ENCODE results near the gene GTPBP10. TPM values are rescaled to one million over a fixed set of nuclear protein-coding genes. Genes with fewer than 3 reads are reported as not detected.
A peak's percentile ranks its signal among the peaks of the same experiment; 100 is the strongest.

Gene GTPBP10
- total and polyA plus RNA-seq, 2 of the 13 experiments (the other 11 are each of a cell fraction or from before 2014, with no cell fraction given), result 13.3 to 38.7 TPM

DNA sequence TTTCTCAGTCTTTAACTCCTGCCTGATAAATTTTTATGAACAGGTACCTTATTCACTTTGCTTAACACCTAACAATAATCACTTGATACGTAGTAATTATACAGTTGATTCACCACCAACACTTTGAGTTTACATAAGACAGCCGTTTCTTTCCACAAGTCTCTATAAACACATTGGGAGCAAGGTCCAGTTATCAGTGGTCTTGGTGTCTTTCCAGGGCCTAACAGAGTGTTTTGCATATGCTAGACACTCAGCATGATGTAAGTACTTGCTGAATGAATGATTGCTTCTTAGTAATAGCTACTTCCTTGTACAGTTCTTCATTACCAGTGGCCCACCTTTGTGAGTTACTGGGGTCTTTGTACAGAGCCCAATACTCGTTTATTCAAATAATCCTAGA, 63.2 kb downstream of the GTPBP10 start (continued):
- TF ChIP-seq FOXA1 (IDR thresholded peaks at IDR 0.05) (no peak), FOXA1 (CRISPR knock-in tag; IDR thresholded peaks at IDR 0.05) (peak; percentile 53; the same call in 1 of the 2 replicates), EP300 (IDR thresholded peaks at IDR 0.05; ENCODE audit: low read depth in 2 of 2, low read length in 2 of 2) (peak in 1 of 2 experiments; percentile 70; a peak in 1 of 4 replicates), EP300 (CRISPR knock-in tag; IDR thresholded peaks at IDR 0.05; ENCODE audit: borderline replicate concordance) (no peak), ZMYM4 (CRISPR knock-in tag; IDR thresholded peaks at IDR 0.05) (peak; percentile 47; the same call in 1 of the 2 replicates), RARA (CRISPR knock-in tag; IDR thresholded peaks at IDR 0.05) (peak; percentile 17; the same call in 1 of the 2 replicates), JUNB (CRISPR knock-in tag; IDR thresholded peaks at IDR 0.05; ENCODE audit: borderline replicate concordance) (no peak), ERF (CRISPR knock-in tag; IDR thresholded peaks at IDR 0.05) (0 out of 2 replicates have a peak, but pooled peaks have one; percentile 23), FOXA3 (CRISPR knock-in tag; IDR thresholded peaks at IDR 0.05) (peak; percentile 56; the same call in 1 of the 2 replicates), ZNF652 (CRISPR knock-in tag; IDR thresholded peaks at IDR 0.05; ENCODE audit: borderline replicate concordance, low read depth) (no peak), TAF1 (CRISPR knock-in tag; IDR thresholded peaks at IDR 0.05) (no peak), THAP11 (CRISPR knock-in tag; IDR thresholded peaks at IDR 0.05) (peak; percentile 30; the same call in 1 of the 2 replicates), ZNF24 (IDR thresholded peaks at IDR 0.05) (peak; percentile 91)
- TF ChIP-seq, protein P1, sequence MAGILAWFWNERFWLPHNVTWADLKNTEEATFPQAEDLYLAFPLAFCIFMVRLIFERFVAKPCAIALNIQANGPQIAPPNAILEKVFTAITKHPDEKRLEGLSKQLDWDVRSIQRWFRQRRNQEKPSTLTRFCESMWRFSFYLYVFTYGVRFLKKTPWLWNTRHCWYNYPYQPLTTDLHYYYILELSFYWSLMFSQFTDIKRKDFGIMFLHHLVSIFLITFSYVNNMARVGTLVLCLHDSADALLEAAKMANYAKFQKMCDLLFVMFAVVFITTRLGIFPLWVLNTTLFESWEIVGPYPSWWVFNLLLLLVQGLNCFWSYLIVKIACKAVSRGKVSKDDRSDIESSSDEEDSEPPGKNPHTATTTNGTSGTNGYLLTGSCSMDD (CRISPR knock-in tag; IDR thresholded peaks at IDR 0.05), result no peak
- TF ChIP-seq, protein P2, sequence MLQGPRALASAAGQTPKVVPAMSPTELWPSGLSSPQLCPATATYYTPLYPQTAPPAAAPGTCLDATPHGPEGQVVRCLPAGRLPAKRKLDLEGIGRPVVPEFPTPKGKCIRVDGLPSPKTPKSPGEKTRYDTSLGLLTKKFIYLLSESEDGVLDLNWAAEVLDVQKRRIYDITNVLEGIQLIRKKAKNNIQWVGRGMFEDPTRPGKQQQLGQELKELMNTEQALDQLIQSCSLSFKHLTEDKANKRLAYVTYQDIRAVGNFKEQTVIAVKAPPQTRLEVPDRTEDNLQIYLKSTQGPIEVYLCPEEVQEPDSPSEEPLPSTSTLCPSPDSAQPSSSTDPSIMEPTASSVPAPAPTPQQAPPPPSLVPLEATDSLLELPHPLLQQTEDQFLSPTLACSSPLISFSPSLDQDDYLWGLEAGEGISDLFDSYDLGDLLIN (CRISPR knock-in tag; IDR thresholded peaks at IDR 0.05; ENCODE audit: borderline replicate concordance), result no peak
